HuH-7 (cell line): Measurements from ENCODE around the gene LRMDA.

Source experiments
- DNase-seq: peaks from one replicate; pipeline ENCODE4 v3.0.0; 2011; ENCODE audit warnings: low spot score

LRMDA gene

DNA sequence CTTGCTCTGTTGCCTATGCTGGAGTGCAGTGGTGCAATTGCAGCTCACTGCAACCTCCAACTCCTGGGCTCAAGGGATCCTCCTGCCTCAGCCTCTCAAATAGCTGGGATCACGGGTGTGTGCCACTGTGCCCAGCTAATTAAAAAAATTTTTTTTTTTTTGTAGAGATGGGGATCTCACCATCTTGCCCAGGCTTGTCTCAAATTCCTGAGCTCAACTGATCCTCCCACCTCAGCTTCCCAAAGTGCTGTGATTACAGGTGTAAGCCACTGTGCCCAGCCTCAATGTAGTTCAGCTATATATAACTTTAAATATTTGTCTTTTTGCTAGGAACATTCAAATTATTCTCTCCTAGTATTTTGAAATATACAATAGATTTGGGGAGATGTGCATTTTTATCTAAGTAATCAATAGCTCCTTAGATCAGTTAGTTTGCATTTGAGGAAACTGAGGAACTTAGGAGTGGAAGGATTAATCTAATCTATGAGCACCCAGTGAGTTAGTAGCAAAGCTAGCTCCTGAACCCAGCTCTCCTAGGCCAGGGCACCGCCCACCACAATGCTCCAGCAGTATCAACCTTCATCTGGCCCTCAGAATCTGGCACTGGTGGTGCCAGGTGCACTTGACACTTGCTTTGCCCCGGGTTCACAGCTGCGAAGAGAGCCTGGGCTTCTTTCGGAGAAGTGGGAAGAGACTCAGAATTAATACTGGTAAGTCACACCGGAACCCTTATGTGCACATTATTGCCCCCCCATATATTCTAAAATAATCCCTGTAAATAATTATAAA is 5.9 kb upstream of the LRMDA start:
- no peak for DNase-seq

DNA sequence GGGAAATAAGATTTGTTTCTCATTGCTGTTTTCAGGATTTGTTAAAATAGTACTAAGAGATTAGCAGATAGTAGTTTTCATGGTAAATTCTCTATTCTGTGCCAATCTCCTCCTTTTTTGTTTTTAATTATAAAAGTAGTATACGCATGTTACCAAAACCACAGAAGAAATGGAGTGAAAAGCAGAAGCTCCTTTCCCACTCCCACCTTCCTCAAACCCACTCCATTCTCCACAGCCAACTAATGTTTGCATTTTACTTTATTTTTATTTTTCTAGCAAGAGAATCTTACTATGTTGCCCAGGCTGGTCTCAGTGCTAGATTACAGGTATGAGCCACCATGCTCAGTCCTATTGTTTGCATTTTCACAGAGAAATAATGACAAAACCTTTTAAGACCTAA is 4.5 kb upstream of the LRMDA start:
- no peak for DNase-seq

DNA sequence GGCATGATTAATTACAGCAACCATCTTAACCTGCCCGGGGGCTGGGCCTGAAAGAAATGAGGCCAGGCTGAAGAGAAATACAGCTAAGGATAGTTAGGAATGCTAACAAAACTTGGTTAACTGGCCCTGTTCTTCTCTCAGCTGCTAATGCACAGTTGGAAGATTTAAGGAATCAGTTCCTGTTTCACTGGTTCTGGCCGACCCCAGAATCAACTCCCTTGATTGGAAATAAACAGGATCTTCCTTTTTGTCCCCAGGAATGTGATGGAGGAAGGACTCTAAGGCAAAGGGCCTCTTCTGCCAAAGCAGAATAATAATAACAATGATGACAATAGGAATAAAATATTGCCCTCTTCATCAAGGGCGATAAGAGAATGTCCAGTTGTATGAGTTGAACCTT is 3.5 kb upstream of the LRMDA start:
- DNase-seq = no peak

DNA sequence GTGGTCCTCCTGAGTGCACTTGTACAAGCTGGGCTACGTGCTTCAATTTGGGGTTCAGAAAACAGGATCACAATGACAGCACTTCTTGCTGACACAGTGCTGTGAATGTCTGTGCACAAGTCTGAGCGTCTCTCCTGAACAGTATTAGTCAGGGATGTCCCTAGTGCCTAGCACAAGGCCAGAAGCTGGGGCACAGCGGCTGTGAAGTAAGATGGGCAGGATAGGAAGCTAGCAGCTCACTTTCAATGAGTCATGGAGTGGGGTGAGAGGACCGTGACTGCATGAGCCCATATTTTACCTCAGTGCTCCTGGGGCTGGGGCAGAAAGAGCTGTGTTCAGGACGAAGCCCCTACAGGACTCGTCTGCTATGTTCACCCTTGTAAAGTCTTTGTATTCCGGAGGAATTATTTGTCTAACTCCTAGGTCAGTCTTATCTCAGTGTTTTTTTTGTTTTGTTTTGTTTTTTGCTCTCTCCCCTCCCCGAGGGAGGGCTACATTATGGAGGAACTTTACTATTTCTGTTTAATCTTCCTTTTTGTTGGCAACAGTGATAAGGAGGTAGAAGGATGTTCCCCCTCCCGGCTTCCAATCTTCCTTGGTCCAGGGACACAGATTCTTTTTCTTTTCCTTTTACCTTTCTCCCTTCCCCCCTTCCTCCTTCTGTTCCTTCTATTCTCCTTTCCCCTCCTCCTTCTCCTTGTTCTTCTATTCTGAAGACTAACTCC is 2.8 kb upstream of the LRMDA start:
- DNase-seq = no peak

DNA sequence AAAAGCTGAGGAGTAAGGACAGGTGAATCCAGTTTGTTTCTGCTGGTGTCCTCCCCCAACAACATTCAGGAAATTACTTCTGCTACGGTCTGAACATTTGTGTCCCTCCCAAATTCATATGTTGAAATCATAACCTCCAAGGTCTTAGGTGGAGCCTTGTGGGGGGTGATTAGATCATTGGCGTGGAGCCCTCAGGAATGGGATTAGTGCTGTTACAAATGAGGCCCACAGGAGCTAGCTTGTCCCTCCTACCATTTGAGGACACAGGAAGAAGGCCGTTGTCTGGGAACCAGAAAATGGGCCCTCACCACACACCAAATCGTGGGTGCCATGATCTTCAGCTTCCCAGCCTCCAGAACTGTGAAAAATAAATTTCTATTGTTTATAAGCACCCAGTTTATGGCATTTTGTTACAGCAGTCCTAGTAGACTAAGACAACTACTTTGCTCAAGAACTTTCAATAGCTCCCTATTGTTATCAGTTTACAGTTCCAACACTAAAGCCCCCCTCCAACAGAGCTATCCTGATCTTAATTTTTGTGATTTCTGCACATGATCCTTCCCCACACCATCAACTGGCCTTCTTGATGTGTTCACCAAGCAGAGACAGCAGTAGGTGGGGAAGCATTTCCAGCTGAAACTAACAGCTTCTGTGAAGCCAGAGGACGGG is 2.1 kb upstream of the LRMDA start:
- no peak for DNase-seq

DNA sequence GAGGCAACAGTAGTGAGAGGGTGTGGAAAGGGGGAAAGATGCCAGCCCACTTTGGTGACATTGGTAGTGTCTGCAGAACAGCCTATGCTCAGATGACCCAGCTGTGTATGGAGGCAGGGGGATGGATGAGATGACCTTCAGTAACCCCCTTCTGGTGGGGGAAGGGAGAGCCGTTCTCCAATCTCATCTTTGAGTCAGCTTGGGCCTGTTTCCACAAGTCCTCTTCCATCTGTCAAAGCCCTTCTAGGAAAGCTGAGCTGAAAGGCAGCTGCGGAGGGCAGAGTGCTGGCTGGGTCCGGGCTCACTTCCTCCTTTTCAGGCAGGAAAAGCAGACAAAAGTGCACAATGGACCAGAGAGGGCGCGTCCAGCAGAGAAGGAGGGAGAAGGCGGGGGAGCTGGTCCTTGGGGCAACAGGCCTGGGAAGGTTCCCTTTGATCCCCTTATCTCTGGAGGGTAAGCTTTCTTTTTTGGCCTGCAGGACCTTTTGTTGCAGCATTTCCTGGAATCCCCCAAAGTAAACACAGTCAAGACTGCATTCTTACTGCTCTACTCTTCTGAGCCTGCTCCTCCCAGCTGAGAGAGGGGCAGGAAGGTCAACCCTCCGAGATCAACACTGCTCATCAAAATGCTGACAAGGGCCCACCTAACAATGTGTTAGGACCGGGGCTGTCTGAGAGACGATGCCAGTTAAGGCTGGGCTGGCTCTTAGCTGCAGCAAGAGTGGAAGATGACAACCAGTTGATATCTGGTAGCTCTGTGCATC is 1.2 kb upstream of the LRMDA start:
- no peak for DNase-seq

DNA sequence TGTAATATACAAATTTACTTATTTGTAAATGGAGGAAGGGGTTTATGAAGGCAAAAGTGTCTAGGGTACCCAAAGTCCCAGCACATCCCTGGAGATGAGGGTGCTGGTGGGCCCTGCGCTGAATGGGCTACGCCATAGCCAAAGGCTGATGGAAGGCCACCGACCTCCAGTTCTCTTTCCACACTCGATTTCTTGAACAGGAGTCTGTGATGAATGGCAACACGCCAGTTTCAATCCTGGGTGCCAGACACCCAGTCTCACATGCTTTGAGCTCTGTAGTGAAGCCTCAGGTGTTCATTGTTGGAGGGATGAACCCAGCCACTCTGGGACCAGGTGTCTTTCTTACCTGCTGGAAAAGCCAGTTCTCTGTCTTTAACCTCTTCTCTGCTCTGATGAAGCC is 752 bp downstream of the LRMDA start:
- no peak for DNase-seq

DNA sequence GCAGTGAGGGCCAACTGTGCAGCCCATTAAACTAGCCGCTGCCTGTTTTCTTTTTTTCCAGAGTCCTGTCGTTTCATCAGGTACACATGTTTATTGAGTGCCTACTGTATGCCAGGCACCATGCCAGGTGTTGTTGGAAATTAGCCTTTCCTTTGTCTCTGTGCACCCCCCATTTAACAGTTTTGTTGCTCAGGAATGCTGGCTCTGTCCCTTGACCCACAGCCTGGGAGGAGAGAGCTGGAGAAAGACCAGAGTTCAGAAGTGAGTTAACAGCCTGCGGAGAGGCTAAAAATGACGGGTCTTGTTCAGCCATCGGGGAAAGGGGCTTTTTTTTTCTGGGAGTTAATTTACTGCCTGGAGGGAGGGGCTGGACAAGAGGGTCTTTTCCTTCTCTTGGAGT is 1.3 kb downstream of the LRMDA start:
- peak; percentile 40 for DNase-seq

DNA sequence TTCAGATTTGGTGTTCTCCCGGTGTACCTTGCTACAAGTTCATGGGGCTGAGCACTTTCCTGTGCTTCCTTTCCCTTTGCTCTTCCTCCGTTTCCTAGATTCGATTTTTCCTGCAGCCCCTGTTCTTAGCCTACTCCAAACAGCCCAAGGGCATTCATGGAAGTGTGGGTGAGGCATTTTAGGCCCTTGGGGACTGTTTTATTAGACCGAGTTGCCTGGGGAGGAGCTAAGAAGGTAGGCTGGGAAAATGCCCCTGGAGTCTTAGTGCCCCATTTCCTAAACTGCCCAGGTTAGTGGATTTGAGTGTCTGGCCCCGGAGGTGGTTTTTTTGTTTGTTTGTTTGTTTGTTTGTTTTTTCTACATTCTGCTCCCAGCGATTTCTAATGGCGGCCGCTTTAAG is 1.8 kb downstream of the LRMDA start:
- no peak for DNase-seq

DNA sequence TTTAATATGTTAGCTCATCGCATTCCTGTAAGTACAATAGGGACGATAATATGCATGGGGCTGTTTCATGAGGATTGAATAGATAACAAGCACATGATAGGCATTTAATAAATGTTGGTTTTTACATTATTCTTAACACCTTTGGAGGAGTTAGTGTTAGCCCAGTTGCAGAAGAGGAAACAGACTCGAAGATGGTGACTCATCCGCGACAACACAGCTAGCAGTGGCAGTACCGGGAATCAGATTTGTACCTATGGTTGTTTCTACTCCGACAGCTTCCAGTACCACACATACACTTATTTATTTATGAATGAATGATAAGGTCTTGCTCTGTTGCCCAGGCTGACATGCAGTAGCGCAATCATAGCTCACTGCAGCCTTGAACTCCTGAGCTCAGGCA is 2.9 kb downstream of the LRMDA start:
- DNase-seq = no peak

DNA sequence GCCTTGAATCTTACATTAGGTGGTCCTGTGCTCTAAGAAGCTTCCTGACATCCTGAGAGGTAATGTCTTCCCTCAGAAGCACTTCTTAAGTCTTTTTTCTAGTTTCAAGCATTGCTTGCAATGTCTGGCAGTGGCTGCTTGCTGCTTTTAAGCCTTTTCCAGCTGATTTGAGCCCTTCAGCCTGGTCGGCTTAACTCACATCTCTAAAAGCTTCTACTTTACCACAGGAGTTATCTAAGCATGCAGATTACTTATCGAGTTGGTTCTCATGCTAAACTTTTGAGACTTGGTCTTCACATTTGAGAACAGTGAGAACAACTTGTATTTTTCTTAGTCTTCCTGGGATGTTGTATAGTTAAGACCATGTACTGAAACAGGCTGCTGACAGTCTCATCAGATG is 3.9 kb downstream of the LRMDA start:
- no peak for DNase-seq

DNA sequence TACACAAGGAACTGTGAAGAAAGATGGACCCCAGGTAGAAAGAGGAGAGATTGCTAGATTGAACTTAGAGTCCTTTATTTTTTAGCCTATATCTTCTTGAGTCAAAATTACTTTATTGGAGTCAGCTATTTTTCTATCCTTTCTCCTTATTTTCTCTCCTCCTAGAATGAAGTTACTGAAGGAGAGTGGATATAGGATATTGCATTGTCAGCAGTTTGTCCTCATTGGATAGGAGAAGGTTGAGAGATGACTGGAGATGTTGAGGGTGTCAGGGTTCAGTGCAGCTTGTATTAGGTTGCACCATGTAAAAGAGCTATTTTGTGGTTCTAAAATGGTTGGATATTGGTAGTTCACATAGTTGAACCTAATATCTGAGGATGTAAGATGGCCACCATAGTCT is 5.5 kb downstream of the LRMDA start:
- DNase-seq = no peak

DNA sequence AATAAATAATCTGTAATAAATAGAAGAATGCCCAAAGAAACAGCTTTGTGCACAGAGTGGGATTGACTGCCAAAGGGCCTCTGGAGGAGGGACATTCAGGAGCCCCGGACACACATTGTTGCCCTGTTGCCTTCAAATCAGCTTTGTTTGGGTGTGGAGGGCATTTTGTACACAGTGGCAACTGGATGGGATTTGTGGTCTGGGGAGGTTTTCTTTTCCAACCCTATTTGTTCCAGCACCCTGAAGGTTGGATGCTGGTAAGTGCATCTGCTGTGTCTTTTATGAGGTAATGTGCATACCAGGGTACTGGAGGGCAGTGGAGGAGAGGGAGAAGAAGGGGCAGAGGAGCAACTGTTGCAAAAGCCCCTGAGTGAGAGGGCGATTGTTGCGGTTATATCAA is 6.3 kb downstream of the LRMDA start:
- DNase-seq = no peak

DNA sequence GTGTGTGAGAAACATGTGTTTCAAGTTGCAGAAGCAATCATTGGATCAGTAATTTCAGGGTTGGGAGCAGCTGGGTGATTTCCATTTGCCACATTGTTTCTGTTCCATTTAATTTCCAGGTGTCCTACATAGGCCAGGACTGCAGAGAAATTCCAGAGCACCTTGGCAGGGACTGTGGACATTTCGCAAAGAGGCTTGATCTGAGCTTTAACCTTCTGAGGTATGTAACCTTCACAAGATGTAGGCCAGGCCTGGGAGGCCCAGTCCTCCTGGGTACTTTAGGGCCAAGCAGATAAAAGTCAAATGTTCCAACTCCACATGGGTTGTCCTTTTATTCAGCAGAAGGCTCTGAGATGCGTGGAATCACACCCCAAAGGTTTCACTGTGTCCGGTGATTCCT is 6.9 kb downstream of the LRMDA start:
- no peak for DNase-seq

DNA sequence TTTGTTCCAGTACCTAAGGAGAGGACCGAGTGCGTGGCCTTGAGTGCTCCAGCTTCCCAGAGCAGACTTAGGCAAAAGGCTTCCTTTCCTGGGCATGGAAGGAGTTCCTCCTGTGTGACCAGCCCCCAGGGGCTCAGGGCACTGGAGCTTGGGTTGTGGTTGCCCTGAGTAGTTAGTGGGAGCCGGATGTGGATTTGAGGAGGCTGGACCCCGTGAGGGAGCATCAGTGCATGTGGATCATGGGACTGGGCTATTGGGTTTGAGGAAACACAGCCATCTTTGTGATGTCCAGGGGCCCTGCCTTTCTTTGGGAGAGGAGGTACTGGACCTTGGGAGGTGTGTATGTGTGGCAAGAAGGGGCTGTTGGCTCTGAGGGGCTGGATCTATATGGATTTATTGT is 8.4 kb downstream of the LRMDA start:
- no peak for DNase-seq

DNA sequence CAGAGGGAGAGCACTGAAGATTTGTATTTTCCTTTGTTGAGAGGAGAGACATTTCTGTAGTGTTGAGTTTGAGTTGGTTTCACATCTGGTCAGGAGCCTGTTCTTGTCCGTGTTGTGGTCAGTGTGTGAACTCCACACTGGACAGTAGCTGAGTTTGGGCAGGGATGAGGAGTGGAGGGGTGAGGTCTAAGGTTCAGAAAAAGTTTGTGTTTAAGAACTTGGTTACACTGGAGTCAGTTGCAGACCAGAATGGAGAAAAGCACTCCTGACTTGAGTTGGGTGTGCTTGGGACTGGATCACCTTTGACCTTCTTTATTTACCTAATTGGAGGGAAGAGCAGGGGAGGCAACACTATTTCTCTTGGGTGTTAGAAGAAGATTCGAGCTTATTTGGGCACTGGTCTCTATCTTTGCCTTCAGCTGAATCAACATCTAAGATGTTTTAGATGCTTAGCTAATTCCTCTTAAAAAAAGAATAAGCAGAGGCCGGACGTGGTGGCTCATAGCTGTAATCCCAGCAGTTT is 8.9 kb downstream of the LRMDA start:
- DNase-seq = no peak

DNA sequence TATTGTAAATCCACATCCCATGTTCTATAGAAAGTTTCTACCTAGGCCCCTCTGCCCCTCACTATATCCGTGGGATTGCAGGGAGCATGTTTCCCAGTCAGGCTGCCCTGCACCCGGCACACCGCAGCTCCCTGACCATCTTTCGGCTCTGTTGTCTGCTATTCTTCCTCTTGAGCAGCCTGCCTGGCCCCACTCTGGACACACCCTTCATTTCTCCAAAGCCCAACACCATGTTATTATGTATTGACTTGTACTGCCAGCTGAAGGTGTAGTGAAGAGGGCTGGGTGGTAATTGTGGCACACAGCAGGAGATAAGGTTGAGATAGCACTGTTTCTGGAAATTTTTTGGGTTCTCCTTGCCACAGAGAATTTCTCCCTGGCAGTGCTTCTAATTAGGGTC is 9.8 kb downstream of the LRMDA start:
- DNase-seq = no peak

DNA sequence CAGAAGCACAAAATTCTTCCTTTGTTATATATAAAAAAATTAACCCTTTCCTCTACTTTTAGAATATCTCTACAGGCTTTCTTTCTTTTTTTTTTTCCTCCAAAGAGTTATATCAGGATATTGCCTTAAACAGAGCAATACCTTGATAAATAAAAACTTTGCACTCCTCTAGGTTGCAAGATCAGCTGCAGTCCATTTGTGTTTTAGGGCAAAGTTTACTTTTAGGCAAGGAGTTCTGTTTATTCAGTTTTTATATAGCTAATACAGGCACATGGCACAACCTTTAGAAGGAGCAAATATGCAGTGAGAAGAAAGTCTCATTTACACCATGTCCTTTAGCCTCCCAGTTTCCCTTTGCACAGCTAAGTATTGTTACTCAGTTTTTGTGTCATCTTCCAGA is 10.3 kb downstream of the LRMDA start:
- no peak for DNase-seq

DNA sequence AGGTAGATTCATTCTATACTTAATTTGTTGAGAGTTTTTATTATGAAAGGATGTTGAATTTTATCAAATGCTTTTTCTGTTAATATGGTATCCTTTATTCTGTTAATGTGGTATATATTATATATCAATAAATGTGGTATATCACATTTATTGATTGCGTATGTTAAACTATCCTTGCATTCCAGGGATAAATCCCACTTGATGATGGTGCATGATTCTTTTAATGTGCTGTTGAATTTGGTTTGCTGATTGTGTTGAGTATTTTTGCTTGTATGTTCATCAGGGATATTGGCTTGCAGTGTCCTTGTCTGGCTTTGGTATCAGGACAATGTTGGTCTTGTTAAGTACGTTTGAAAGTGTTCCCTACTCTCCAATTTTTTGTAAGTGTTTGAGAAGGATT is 11.9 kb downstream of the LRMDA start:
- DNase-seq = no peak

DNA sequence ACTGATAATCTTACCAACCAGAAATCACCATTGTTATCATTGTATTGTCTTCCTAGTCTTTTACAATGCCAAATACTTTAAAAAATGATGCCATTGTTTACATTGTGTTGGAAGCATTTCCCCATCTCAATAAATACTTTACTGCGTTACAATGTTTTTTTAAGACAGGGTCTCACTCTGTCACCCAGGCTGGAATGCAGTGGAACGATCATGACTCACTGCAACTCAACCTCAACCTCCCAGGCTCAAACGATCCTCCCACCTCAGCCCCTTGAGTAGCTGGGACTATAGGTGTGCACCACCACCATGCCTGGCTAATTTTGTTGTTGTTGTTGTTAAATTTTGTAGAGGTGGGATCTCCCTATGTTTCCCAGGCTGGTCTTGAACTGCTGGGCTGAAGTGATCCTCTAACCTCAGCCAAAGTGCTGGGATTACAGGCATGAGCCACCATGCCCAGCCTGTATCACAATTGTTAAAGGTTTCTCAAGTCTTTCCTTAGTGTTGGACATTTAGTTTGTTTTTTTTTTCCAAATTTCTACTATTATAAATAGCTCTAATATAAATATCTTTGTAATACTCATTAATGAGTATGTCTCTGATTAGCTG is 13.5 kb downstream of the LRMDA start:
- DNase-seq = no peak

DNA sequence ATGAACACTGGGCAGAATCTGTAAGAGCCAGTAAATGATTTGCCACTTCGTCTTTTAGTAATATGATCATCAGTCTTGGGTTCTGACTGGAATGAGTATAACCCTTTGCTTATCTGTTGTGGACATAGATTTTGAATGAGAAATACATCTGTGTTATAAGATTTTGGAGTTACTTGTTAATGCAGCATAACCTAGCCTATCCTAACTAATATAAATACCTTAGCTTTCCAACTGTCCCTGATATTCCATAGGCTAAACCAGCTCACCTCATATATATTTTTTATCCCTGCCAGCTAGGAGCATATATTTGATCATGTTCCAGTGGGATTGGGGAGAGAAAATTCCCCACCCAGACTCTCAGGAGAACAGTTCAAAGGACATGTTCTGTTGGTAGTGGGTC is 15.1 kb downstream of the LRMDA start:
- no peak for DNase-seq

DNA sequence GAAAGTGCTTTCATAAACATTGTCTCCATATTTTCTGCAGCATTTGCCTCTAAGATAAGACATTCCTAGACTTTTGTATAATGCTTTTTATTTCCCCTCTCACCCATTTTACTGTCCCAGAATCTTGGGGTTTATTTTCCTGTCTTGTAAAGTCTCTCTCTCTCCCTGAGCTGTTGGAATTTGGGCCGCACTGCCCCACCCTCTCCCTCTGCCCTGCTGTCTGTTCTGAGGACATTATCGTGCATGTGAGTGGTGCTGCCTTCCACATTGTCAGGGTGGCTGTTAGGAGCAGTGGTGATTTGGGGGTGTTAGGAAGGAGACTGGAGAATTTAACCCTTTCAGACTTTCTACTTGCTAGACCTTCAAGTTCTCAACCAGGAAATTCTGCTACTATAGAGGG is 16.7 kb downstream of the LRMDA start:
- no peak for DNase-seq
